Suprapubic skin (tissue), 3 donors: ENCODE data around the gene CELSR1.

ENCODE experiments used
- EP300 ChIP-seq: sonication (generic); formaldehyde crosslinking; IDR thresholded peaks from one replicate; pipeline ENCODE4 v1.6.1; 2017; ENCODE audit warnings: antibody characterized with exemption
- POLR2A ChIP-seq, 2 donors: fragments of 450-650 bp; IDR thresholded peaks; one replicate each; pipeline ENCODE4 v1.6.1; 2017; ENCODE audit warnings: antibody characterized with exemption in 2 of 2, mild to moderate bottlenecking in 2 of 2, moderate library complexity in 2 of 2
- TF ChIP-seq, protein P1 (sequence below), 2 donors: fragments of 200-600 bp in 1 of 2; fragments of 450-650 bp in 1 of 2; sonication (generic) in 1 of 2; IDR thresholded peaks; one replicate each; pipeline ENCODE4 v1.5.1; 2016 to 2019; ENCODE audit warnings: antibody characterized with exemption in 2 of 2, mild to moderate bottlenecking in 1 of 2, moderate library complexity in 1 of 2

DNA sequence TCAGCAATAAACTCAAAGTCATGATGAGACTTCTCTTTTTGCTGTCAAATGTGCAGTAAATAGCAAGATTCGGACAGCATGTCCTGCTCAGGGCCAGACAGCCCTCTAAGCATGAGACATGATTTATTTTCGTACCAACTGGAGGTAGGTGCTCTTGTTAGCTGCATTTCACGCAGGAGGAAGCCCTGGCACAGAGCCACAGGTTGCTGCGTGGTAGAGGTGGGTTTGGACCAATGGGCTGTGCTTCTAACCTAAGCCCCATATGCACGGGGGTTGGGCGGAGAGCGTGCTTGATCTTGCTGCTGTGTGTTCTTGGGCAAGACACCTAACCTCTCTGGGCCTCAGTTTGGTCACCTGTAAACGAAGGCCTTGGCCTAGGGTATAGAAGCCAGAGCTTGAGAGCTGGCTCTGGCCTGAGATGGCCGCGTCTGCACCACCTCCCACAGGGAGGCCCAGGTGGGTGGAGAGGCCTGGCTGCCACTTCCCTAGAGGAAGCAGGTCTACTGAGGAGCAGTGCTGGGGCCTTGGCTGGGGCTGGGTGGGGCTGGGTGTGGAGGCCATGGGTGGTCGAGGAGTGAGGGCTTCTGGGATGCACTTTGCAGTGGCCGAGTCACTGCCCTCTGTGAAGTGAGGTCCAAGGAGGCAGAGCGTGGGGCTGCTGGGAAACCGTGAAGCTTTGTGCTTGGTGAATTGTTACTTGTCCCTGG, 44.3 kb upstream of the CELSR1 start:
- TF ChIP-seq POLR2A (IDR thresholded peaks at IDR 0.05) (no peak), EP300 (no peak)
- TF ChIP-seq, protein P1, sequence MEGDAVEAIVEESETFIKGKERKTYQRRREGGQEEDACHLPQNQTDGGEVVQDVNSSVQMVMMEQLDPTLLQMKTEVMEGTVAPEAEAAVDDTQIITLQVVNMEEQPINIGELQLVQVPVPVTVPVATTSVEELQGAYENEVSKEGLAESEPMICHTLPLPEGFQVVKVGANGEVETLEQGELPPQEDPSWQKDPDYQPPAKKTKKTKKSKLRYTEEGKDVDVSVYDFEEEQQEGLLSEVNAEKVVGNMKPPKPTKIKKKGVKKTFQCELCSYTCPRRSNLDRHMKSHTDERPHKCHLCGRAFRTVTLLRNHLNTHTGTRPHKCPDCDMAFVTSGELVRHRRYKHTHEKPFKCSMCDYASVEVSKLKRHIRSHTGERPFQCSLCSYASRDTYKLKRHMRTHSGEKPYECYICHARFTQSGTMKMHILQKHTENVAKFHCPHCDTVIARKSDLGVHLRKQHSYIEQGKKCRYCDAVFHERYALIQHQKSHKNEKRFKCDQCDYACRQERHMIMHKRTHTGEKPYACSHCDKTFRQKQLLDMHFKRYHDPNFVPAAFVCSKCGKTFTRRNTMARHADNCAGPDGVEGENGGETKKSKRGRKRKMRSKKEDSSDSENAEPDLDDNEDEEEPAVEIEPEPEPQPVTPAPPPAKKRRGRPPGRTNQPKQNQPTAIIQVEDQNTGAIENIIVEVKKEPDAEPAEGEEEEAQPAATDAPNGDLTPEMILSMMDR (IDR thresholded peaks at IDR 0.05) = no peak
